Neural crest cell (in vitro differentiated cells): ENCODE data around the gene ARPC5. TPM values are rescaled to one million over a fixed set of nuclear protein-coding genes. Genes with fewer than 3 reads are reported as not detected.
"Not testable (repeated sequence)": the region's sequence is repeated elsewhere in the genome, so short reads cannot be mapped to it uniquely, and the experiment has no call there.

Experiments
- DNase-seq: peaks from one replicate; pipeline ENCODE4 v3.0.0; 2021; ENCODE audit warnings: low read depth, mixed read lengths, low spot score
- H3K27ac Mint-ChIP-seq: one replicate; pipeline ENCODE4 v1.8.0; 2021; ENCODE audit warnings: mild to moderate bottlenecking, mixed read lengths; ENCODE audit not compliant: unreplicated experiment
- H3K27me3 Mint-ChIP-seq: 2 replicates; pipeline ENCODE4 v1.8.0; 2021; ENCODE audit warnings: low read depth, mild to moderate bottlenecking, mixed read lengths
- H3K36me3 Mint-ChIP-seq: 2 replicates; pipeline ENCODE4 v1.8.0; 2021; ENCODE audit warnings: low read depth, mild to moderate bottlenecking, mixed read lengths
- H3K4me1 Mint-ChIP-seq: 2 replicates; pipeline ENCODE4 v1.8.0; 2021; ENCODE audit warnings: mixed read lengths
- H3K4me3 Mint-ChIP-seq: one replicate; pipeline ENCODE4 v1.8.0; 2021; ENCODE audit warnings: mild to moderate bottlenecking, mixed read lengths
- H3K9me3 Mint-ChIP-seq: 2 replicates; pipeline ENCODE4 v1.8.0; 2021; ENCODE audit warnings: mixed read lengths
- long read RNA-seq: library from polyadenylated mRNA; unstranded; transcript quantifications from one replicate; pipeline ENCODE4 v2.0.0, GENCODE V29; 2020
- total RNA-seq: library from RNA; stranded (reverse); gene quantifications from 2 replicates; pipeline ENCODE4 v1.2.1, GENCODE V29; 2021
- TF ChIP-seq, protein P1 (sequence below): fragments of 200-600 bp; sonication (generic); conservative IDR thresholded peaks from 2 replicates; pipeline ENCODE4 v1.5.0; 2021; ENCODE audit warnings: antibody characterized with exemption, mild to moderate bottlenecking

ARPC5 gene
- 87.0 and 94.6 TPM in 2 replicates for total RNA-seq
- long read RNA-seq, full-length matches to known transcripts = 453 of 463 reads
- long read RNA-seq, partial matches to known transcripts = 1 of 463 reads
- long read RNA-seq, other reads (novel, unspliced or antisense) = 9 of 463 reads

DNA sequence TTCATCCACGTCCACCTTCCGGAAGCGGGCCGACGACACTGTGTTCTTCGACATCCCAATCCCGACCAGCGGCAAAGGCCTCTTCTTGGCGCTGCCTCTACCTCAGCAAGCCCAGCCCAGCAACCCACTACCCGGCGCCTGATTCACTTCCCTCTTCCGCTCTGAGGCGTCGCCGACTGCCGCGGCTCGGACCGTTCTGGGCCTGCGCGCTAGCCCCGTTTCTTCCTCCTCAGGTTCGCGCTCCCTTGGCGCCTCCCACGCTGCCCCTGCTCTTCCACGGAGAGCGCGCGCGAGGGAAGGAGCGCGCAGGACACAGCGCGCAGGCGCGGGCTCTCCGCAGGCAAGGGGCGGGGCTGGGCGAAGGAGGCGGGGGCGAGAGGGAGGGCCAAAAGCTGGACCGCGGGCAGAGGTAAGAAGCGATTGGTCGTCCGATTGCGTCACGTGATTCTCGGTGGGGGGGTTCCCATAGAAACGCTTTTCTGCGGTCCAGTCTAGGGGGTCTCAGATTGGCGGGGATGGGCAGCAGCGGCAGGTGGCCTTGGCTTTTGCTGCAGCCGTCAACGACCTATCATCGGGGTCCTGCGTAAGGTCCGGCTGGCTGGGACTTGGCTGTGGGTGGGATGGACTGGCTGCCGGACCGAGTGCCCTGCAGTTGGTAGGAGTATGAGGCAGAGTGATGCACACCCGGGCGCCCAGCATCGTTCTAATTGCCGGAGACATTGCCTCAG is at the start of gene ARPC5:
TSS of gene ARPC5 (minus strand) at position 178 of the 728 bp plus-strand sequence. CDS start at position 54, 124 bp downstream.
- DNase-seq = peak; percentile 97
- H3K4me3 Mint-ChIP-seq = peak within 1 kb of the TSS; percentile 99
- no peaks in the 10 kb centered on the region for H3K9me3 Mint-ChIP-seq
- TF ChIP-seq, protein P1, sequence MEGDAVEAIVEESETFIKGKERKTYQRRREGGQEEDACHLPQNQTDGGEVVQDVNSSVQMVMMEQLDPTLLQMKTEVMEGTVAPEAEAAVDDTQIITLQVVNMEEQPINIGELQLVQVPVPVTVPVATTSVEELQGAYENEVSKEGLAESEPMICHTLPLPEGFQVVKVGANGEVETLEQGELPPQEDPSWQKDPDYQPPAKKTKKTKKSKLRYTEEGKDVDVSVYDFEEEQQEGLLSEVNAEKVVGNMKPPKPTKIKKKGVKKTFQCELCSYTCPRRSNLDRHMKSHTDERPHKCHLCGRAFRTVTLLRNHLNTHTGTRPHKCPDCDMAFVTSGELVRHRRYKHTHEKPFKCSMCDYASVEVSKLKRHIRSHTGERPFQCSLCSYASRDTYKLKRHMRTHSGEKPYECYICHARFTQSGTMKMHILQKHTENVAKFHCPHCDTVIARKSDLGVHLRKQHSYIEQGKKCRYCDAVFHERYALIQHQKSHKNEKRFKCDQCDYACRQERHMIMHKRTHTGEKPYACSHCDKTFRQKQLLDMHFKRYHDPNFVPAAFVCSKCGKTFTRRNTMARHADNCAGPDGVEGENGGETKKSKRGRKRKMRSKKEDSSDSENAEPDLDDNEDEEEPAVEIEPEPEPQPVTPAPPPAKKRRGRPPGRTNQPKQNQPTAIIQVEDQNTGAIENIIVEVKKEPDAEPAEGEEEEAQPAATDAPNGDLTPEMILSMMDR = no peak
- peaks cover 2% of the 10 kb centered on the region for H3K36me3 Mint-ChIP-seq
- H3K27me3 Mint-ChIP-seq = peaks cover 11% of the 10 kb centered on the region
- H3K27ac Mint-ChIP-seq = peak within 1 kb of the TSS; percentile 98
- peaks cover 46% of the 10 kb centered on the region for H3K4me1 Mint-ChIP-seq

DNA sequence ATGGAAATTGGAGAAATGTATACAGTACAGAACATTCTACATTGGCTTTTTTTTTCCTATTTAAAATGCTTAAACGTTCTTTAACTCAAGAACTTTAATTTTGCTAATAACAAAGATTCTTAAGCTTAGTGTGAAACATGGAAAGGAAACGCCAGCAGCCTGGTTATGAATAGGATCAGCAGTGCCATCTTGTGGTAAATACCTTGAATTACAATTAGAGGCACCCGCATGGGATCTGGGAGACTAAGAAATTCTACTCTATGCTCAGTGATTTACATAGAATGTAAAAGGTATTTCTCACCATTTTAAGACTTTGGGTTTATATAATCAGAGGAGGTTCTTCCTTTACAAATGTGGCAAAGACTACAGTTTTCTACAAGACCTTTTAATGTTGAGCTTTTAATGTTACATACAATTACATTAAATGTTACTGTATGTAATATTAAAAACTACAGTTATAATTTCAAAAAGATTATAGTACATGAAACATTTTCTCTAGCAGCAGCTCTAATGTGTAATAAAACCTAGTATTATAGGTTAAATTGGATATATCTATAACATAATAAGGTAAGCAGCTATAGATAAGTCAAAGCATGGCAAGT is 49.6 kb upstream of the ARPC5 start:
- Mint-ChIP-seq H3K27ac (no peak overlapping the region), H3K4me3 (no peak overlapping the region), H3K9me3 (peaks cover 8% of the 10 kb centered on the region), H3K4me1 (peaks cover 5% of the 10 kb centered on the region), H3K36me3 (peaks cover 9% of the 10 kb centered on the region), H3K27me3 (no peaks in the 10 kb centered on the region)
- TF ChIP-seq, protein P1 = peak; percentile 85
- no peak for DNase-seq

DNA sequence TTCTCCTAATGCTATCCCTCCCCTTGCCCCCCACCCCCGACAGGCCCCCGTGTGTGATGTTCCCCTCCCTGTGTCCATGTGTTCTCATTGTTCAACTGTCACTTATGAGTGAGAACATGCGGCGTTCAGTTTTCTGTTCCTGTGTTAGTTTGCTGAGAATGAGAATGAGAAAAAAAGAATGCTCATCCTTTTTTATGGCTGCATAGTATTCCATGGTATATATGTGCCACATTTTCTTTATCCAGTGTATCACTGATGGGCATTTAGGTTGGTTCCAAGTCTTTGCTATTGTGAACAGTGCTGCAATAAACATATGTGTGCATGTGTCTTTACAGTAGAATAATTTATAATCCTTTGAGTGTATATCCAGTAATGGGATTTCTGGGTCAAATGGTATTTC is 43.8 kb upstream of the ARPC5 start:
- H3K27me3 Mint-ChIP-seq, H3K4me3 Mint-ChIP-seq, H3K27ac Mint-ChIP-seq, DNase-seq, H3K9me3 Mint-ChIP-seq: not testable (repeated sequence)
- peaks cover 13% of the 10 kb centered on the region for H3K36me3 Mint-ChIP-seq
- peaks cover 11% of the 10 kb centered on the region for H3K4me1 Mint-ChIP-seq

DNA sequence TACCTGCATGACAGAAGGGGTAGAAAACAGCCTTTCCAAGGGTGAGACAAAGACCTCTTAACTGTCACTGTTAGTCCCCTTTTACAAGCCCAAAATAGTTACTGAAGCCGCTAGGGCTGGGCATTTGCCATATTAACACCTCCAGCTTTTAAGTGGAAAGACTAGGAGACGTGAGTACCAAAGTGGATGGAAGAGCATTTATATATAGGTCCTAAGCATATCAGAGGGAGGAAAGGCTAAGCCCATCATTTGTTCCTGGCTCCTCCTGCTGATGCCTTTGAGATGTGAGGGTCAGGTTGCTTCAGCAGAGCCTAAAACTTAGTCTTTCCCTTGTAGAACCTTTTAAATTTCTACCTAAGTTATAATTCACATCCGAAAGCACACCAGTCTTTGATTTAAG is 43.2 kb upstream of the ARPC5 start:
- Mint-ChIP-seq H3K27me3 (peaks cover 2% of the 10 kb centered on the region), H3K4me1 (peaks cover 11% of the 10 kb centered on the region), H3K9me3 (peaks cover 8% of the 10 kb centered on the region), H3K27ac (no peak overlapping the region), H3K4me3 (no peak overlapping the region), H3K36me3 (peaks cover 13% of the 10 kb centered on the region)
- TF ChIP-seq, protein P1 = no peak
- no peak for DNase-seq

DNA sequence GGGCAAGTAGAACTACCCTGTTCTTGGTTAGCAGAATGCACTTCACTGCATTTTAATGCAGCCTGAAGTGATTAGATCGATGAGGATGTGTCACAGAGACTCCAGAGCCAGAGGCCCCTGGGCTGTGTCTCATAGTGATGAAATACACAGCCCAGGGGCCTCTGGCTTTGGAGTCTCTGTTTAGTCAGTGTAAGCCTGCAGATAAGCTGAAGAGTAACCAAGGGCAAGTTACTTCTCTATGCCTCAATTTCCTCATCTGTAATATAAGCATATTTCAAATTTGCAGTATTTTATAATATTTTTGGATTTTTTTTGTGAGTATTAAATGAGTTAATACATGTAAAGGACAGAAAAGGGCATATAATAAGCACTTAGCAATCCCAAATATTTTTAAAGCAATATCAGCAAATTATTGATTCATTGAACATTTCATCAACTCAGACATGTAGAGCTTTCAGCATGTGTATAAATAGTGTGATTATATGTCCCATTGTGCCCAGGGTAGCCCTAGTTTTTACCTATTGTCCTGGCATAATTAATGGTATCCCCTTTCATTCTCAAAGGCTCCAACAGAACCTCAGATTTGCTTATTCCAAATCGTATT is 41.1 kb upstream of the ARPC5 start:
- peaks cover 11% of the 10 kb centered on the region for H3K4me1 Mint-ChIP-seq

More for the DNA sequence above, 41.1 kb upstream of the ARPC5 start:
- TF ChIP-seq, protein P1 = no peak
- Mint-ChIP-seq H3K4me3 (no peak overlapping the region), H3K36me3 (peaks cover 13% of the 10 kb centered on the region), H3K27ac (no peak overlapping the region), H3K9me3 (no peaks in the 10 kb centered on the region), H3K27me3 (peaks cover 2% of the 10 kb centered on the region)
- DNase-seq = no peak
